GM21367 (cell line): Measurements from ENCODE around the gene OR2M5.

Experiments used
- ATAC-seq: cut with Tn5 transposase; IDR thresholded peaks from one replicate; pipeline ENCODE4 v1.9.1; 2021; ENCODE audit not compliant: unreplicated experiment

OR2M5 gene

GRCh38 chr1:248144513-248145198 is at the start of gene OR2M5:
TSS of gene OR2M5 (plus strand) at chr1:248145148. CDS start at chr1:248145148, 0 bp downstream.
- no peak for ATAC-seq

- ATAC-seq: no peak
Observed at GRCh38 chr1:248098529-248098928, 46.4 kb upstream of the OR2M5 start.

GRCh38 chr1:248102847-248103246 is 42.1 kb upstream of the OR2M5 start:
- ATAC-seq: no peak

GRCh38 chr1:248111157-248111556 is 33.8 kb upstream of the OR2M5 start:
- no peak for ATAC-seq

GRCh38 chr1:248114890-248115289 is 30.1 kb upstream of the OR2M5 start:
- no peak for ATAC-seq

- no peak for ATAC-seq
Observed at GRCh38 chr1:248127653-248128052, 17.3 kb upstream of the OR2M5 start.

GRCh38 chr1:248136811-248137210 is 8.1 kb upstream of the OR2M5 start:
- no peak for ATAC-seq

- ATAC-seq: no peak
Observed at GRCh38 chr1:248140846-248141245, 4.1 kb upstream of the OR2M5 start.

GRCh38 chr1:248143311-248143710 is 1.6 kb upstream of the OR2M5 start:
- ATAC-seq: no peak

- no peak for ATAC-seq
Observed at GRCh38 chr1:248152056-248152827, 7.3 kb downstream of the OR2M5 start.

GRCh38 chr1:248155927-248156326 is 11.0 kb downstream of the OR2M5 start:
- no peak for ATAC-seq

- no peak for ATAC-seq
Observed at GRCh38 chr1:248158758-248159157, 13.8 kb downstream of the OR2M5 start.

GRCh38 chr1:248164031-248164430 is 19.1 kb downstream of the OR2M5 start:
- no peak for ATAC-seq

GRCh38 chr1:248165186-248165585 is 20.2 kb downstream of the OR2M5 start:
- no peak for ATAC-seq

GRCh38 chr1:248174521-248174920 is 29.6 kb downstream of the OR2M5 start, which contains the start of gene OR2M2:
TSS of gene OR2M2 (plus strand) at chr1:248174821. CDS start at chr1:248179986, 5,165 bp downstream.
- ATAC-seq: no peak

- ATAC-seq: no peak
Observed at GRCh38 chr1:248183996-248184395, 39.0 kb downstream of the OR2M5 start.

GRCh38 chr1:248187363-248187762 is 42.4 kb downstream of the OR2M5 start:
- ATAC-seq: no peak

GRCh38 chr1:248189026-248189425 is 44.1 kb downstream of the OR2M5 start:
- no peak for ATAC-seq

GRCh38 chr1:248194117-248194516 is 49.2 kb downstream of the OR2M5 start:
- no peak for ATAC-seq
